K562 (cell line): ENCODE results near the gene RASSF1. TPM values are rescaled to one million over a fixed set of nuclear protein-coding genes. Genes with fewer than 3 reads are reported as not detected.

ENCODE experiments used
- ADNP ChIP-seq: fragments of 200-800 bp; sonication (Bioruptor generic); IDR thresholded peaks from 2 replicates; pipeline ENCODE4 v1.6.1; 2016; ENCODE audit warnings: missing genetic modification characterization, missing compliant biosample characterization
- ARID4B ChIP-seq: sonication (generic); formaldehyde crosslinking; IDR thresholded peaks from 2 replicates; pipeline ENCODE4 v1.8.0; 2022; ENCODE audit warnings: mild to moderate bottlenecking, missing genetic modification reagents
- ATF4 ChIP-seq: fragments of 450-650 bp; formaldehyde crosslinking; IDR thresholded peaks from 2 replicates; pipeline ENCODE4 v1.4.0; 2022; ENCODE audit warnings: mild to moderate bottlenecking, moderate library complexity
- CEBPB ChIP-seq: fragments of 450-650 bp; IDR thresholded peaks from 2 replicates; pipeline ENCODE4 v1.6.1; 2016; ENCODE audit warnings: missing genetic modification characterization, missing compliant biosample characterization
- KLF10 ChIP-seq: fragments of 250-450 bp; sonication (Bioruptor Pico); IDR thresholded peaks from 2 replicates; pipeline ENCODE4 v1.6.1; 2021; ENCODE audit warnings: matching md5 sums
- MEF2D ChIP-seq: conservative IDR thresholded peaks from 2 replicates; pipeline ENCODE4 v1.6.1; 2016; ENCODE audit warnings: low read depth, missing genetic modification characterization, missing compliant biosample characterization
- NCOA2 ChIP-seq, 2 experiments: fragments of 450-650 bp; IDR thresholded peaks; 2 replicates each; pipeline ENCODE4 v1.6.1; 2018; ENCODE audit warnings: mild to moderate bottlenecking in 2 of 2, moderate library complexity in 1 of 2; ENCODE audit not compliant: partially characterized antibody in 2 of 2
- NFIX ChIP-seq: fragments of 250-450 bp; sonication (Bioruptor Pico); IDR thresholded peaks from 2 replicates; pipeline ENCODE4 v1.4.0; 2020; ENCODE audit warnings: low read depth, mild to moderate bottlenecking, moderate library complexity
- RFX5 ChIP-seq: IDR thresholded peaks from 2 replicates; pipeline ENCODE4 v1.6.1; 2011; ENCODE audit warnings: low read depth, mild to moderate bottlenecking, improper control_type of control experiment, low read length
- STAT5A ChIP-seq: IDR thresholded peaks from 2 replicates; pipeline ENCODE4 v1.6.1; 2012; ENCODE audit warnings: low read length, inconsistent platforms, borderline replicate concordance
- ZFP91 ChIP-seq: sonication (generic); formaldehyde crosslinking; IDR thresholded peaks from 2 replicates; pipeline ENCODE4 v1.8.0; 2022; ENCODE audit warnings: mild to moderate bottlenecking, missing genetic modification reagents
- ZZZ3 ChIP-seq: fragments of 450-650 bp; IDR thresholded peaks from 2 replicates; pipeline ENCODE4 v1.6.1; 2016; ENCODE audit warnings: antibody characterized with exemption, mild to moderate bottlenecking, moderate library complexity
- polyA plus RNA-seq, 8 experiments: library from polyadenylated mRNA; depleted of rRNA in 4 of 8; stranded (reverse) in 5 of 8; unstranded in 3 of 8; fragments of >200 nt; fragmentation: Nextera tagmentation in 2 of 8; fragmentation: Illumina TruSeq in 1 of 8; extraction: Ambion mirVana in 2 of 8; extraction: Trizol in 1 of 8; gene quantifications; 2 replicates each; pipeline versions ENCODE4 v1.2.1 to v1.2.3, GENCODE V29; 2011 to 2014; ENCODE audit warnings: inconsistent platforms in 1 of 8, missing spikeins in 1 of 8
- total RNA-seq, 7 experiments: library from RNA; depleted of rRNA in 6 of 7; stranded (reverse); fragments of >200 nt in 6 of 7; fragmentation: Illumina TruSeq in 2 of 7; extraction: Trizol in 2 of 7; gene quantifications; 2 replicates each; pipeline versions ENCODE4 v1.2.1 to v1.2.3, GENCODE V29; 2011 to 2021; ENCODE audit warnings: low replicate concordance in 1 of 7
- TF ChIP-seq, protein P1 (sequence below): sonication (generic); formaldehyde crosslinking; IDR thresholded peaks from 2 replicates; pipeline ENCODE4 v1.8.1; 2023; ENCODE audit warnings: missing genetic modification reagents, mild to moderate bottlenecking, borderline replicate concordance

RASSF1 gene
- total and polyA plus RNA-seq, 9 of the 15 experiments (the other 6 are each of a cell fraction or from before 2014, with no cell fraction given): 3.6 to 57.1 (median 24.6) TPM

DNA sequence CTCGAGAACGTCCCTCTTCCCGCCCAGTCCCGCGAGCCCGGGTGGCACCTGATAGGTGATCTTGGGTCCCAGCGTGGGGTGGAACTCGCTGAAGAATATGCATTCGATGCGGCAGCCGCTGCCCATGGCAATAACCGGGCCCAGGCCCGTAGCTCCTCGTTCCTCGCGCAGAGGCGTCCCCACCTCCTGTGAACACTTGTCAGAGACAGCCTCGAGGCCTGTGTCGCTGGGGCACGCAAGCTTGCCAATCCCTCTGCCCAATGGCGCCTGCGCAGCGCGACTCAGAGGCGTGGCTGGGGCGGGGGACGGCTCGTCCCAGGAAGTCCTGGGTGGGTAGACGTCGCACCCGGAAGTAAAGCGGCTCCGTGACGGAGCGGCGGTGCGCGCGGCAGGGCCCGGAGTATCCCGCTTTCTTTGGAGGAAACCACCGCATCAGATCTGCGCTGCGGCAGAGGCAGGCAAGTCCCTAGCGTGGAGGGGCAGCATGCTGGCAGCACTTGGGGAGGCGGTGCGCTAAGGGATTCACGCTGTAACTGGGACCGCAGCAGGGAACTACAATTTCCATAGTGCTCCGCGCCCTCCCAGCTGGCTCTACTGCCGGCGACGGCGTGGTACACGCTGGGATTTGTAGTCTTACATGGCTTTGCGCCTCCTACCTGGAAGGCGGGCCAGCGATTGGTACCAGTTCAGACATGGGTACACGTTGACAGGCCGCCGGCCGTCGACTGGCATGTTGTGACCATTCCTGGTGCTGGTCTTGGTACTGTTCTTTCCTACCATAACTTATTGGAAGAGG lies 10.1 kb upstream of the RASSF1 start, which contains the start of the genes CYB561D2 and NPRL2 (continued):
- no peak for TF ChIP-seq ZFP91 (CRISPR knock-in tag)
- 0 out of 2 replicates have a peak, but pooled peaks have one; percentile 34 for TF ChIP-seq MEF2D (tag)
- TF ChIP-seq NCOA2 (IDR thresholded peaks at IDR 0.05; ENCODE audit: partially characterized antibody in 2 of 2): no peak
- no peak for TF ChIP-seq KLF10 (CRISPR knock-in tag)
- TF ChIP-seq RFX5: no peak
- no peak for TF ChIP-seq ADNP (tag)
- TF ChIP-seq STAT5A: no peak
- TF ChIP-seq CEBPB (tag): no peak
- TF ChIP-seq NFIX (CRISPR knock-in tag): no peak
- peak; percentile 59; the same call in 1 of the 2 replicates for TF ChIP-seq ATF4
- TF ChIP-seq ARID4B (CRISPR knock-in tag): peak; percentile 94
- TF ChIP-seq, protein P1, sequence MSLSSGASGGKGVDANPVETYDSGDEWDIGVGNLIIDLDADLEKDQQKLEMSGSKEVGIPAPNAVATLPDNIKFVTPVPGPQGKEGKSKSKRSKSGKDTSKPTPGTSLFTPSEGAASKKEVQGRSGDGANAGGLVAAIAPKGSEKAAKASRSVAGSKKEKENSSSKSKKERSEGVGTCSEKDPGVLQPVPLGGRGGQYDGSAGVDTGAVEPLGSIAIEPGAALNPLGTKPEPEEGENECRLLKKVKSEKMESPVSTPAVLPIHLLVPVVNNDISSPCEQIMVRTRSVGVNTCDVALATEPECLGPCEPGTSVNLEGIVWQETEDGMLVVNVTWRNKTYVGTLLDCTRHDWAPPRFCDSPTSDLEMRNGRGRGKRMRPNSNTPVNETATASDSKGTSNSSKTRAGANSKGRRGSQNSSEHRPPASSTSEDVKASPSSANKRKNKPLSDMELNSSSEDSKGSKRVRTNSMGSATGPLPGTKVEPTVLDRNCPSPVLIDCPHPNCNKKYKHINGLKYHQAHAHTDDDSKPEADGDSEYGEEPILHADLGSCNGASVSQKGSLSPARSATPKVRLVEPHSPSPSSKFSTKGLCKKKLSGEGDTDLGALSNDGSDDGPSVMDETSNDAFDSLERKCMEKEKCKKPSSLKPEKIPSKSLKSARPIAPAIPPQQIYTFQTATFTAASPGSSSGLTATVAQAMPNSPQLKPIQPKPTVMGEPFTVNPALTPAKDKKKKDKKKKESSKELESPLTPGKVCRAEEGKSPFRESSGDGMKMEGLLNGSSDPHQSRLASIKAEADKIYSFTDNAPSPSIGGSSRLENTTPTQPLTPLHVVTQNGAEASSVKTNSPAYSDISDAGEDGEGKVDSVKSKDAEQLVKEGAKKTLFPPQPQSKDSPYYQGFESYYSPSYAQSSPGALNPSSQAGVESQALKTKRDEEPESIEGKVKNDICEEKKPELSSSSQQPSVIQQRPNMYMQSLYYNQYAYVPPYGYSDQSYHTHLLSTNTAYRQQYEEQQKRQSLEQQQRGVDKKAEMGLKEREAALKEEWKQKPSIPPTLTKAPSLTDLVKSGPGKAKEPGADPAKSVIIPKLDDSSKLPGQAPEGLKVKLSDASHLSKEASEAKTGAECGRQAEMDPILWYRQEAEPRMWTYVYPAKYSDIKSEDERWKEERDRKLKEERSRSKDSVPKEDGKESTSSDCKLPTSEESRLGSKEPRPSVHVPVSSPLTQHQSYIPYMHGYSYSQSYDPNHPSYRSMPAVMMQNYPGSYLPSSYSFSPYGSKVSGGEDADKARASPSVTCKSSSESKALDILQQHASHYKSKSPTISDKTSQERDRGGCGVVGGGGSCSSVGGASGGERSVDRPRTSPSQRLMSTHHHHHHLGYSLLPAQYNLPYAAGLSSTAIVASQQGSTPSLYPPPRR (CRISPR knock-in tag): 0 out of 2 replicates have a peak, but pooled peaks have one; percentile 46
- TF ChIP-seq ZZZ3: no peak
